ENCODE data around the gene ZBTB5.
A peak's percentile ranks its signal among the peaks of the same experiment; 100 is the strongest.
"Not testable (repeated sequence)": the region's sequence is repeated elsewhere in the genome, so short reads cannot be mapped to it uniquely, and the experiment has no call there.

ZBTB5 gene

DNA sequence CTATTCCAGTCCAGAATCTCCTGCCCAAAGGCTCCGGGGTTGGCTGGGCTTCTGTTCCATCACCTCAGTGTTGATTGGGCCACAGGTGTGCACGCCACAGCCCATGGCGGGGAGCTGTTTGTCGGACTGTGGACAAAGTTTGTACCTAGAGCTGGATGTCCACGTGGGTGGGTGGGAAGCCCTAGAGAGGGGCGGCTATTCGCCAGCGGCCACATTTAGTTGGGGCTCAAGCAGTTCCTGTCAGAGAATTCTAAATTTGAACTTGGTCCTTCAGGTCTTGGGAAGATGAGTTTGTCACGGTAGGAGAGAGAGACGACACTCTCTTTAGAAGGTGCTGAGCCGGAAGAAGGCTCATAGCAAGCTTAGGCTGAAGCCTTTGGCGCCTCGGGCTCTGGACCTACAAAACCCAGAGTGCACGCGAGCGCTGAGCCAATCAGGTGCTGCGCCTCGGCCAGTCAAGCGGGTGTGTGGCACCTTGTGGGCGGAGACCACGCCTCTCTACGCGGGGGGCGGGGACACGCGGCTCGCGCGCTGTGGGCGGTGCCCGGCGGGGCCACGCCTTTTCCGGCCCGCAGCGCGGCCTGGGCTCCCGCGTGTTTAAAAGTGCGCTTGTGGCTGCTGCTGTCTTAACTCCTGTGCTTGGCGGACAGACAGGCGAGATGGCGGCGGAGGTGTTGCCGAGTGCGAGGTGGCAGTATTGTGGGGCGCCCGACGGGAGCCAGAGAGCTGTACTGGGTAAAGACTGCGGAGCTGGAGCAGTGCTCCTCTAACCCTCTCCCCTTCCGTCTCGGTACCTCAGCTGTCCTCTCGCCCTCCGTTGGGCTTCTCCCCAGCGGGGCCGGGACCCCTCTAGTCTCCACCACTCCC is 20.4 kb upstream of the ZBTB5 start, which contains the start of gene POLR1E:
Gene POLR1E (plus strand): TSS at position 560 of the 867 bp plus-strand sequence. CDS start 100 bp downstream, at position 660.
- peak; percentile 97 for DNase-seq

DNA sequence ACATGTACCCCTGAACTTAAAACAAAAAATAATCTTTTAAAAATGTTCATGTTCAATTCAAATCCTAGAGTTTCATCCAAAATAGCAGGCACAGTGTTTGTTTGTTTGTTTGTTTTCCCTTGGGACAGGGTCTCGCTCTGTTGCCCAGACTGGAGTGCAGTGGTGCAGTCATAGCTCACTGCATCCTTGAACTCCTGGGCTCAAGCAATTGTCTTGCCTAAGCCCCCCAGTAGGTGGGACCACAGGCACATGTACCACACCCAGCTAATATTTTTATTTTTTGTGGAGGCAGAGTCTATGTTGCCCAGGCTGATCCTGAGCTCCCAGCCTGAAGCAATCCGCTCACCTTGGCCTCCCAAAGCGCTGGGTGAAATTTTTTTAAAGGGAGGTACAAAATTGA is 15.5 kb upstream of the ZBTB5 start:
- DNase-seq: no peak

DNA sequence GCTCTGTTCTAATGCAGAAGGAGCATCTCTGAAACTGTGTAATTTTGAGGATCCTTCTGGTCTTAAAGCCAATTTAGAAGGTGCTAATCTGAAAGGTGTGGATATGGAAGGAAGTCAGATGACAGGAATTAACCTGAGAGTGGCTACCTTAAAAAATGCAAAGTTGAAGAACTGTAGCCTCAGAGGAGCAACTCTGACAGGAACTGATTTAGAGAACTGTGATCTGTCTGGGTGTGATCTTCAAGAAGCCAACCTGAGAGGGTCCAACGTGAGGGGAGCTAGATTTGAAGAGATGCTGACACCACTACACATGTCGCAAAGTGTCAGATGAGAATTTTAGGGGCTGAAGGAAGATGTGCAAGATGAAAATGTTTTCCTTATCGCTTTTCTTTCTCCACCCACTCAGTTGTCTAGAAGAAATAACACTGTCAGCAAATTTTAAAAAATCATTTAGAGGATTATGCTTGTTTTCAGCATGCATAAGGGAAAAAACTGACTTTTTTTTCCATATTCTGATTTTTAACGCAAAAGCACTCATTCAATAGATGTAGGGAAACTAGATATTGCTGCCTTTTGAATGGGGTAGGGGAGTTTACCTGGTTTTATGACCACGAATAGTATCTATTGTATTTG is 12.9 kb upstream of the ZBTB5 start:
- not testable (repeated sequence) for DNase-seq

DNA sequence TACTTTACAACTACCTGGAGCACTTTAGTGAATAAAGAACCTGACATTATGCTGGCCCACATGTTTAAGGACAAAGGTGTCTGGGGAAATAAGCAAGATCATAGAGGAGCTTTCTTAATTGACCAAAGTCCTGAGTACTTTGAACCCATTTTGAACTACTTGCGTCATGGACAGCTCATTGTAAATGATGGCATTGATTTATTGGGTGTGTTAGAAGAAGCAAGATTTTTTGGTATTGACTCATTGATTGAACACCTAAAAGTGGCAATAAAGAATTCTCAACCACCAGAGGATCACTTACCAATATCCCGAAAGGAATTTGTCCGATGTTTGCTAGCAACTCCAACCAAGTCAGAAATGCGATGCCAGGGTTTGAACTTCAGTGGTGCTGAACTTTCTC is 12.2 kb upstream of the ZBTB5 start:
- not testable (repeated sequence) for DNase-seq

DNA sequence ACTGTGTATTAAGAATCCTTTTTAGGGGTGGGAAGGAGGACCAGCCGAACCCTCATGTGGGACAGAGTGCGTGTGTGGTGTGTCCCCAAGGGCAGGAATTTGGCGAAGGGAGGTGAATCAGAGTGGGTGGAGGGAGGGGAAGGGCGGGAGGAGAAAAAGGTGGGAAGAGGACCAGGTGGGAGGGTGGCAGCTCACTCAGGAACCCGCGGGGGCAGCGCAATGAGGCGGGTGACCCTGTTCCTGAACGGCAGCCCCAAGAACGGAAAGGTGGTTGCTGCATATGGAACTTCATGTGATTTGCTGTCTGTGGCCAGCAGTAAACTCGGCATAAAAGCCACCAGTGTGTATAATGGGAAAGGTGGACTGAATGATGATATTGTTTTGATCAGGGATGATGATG is 11.7 kb upstream of the ZBTB5 start:
- no peak for DNase-seq

DNA sequence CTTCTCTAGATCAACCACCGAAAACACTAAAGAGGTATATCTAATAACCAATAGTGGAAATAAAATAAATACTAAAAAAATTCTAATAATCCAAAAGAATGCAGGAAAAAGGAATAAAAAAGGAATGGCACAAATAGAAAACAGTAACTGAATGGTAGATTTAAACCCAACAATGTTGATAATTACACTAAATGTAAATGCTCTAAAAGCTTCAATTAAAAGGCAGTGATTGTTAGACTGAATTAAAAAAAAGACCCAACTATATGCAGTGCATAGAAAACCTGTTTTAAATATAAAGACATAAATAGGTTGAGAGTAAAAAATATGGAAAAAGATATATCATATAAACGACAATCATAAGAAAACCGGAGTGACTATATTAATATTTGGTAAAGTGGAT is 9.2 kb upstream of the ZBTB5 start:
- DNase-seq: no peak

DNA sequence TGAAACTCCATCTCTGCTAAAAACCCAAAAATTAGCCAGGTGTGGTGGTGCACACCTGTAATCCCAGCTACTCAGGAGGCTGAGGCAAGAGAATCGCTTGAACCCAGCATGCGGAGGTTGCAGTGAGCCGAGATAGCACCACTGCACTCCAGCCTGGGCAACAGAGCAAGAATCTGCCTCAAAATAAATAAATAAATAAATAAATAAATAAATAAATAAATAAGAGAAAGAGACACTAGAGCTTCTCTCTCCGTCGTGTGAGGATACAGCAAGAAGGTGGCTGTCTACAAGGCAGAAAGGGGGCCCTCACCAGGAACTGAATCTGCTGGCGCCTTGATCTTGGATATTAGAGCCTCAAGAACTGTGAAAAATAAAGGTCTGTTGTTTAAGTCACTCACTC is 8.7 kb upstream of the ZBTB5 start:
- DNase-seq: not testable (repeated sequence)

DNA sequence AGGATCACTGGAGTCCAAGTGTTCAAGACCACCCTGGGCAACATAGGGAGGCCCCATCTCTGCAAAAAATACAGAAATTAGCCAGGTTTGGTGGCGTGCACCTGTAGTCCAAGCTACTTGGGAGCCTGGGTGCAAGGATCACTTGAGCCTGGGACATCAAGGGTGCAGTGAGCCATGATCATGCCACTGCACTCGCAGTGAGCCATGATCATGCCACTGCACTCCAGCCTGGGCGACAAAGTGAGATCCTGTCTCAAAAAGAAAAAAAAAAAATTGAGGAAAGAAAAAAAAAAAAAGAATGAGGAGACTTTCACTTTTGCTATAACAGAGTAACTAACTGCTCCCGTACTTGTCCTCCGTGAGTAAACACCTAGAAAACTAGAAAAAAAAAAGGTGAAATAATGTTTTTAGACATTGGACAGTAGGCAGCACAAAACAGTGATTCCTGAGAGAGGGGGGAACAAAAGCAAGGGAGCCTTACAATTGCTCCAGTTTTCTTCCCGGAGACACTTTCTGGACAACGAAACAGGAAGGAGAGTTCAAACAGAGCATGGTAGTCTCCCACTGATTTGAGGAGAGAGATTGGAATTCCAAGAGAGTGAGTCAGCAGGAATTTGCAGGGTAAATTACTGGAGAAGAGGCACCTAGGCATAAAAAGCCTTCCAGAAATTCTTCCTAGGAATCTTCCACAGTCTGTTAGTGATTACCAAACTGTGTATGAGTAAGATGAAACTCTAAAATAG is 6.9 kb upstream of the ZBTB5 start:
- no peak for DNase-seq

DNA sequence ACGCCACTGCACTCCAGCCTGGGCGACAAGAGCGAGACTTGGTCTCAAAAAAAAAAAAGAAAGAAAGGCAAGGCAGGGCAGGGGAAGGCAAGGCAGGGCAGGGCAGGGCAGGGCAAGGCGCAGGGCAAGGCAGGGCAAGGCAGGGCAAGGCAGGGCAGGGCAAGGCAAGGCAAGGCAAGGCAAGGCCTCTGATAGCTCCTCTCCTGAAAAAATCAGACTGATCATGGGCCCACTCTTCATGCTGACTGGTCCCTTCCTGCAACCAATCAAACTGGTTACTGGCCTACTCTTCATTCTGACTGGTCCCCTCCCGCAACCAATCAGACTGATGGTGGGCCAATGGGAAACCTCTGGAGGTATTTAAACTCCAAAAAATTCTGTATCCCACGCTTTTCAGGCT is 3.4 kb upstream of the ZBTB5 start:
- DNase-seq: no peak

DNA sequence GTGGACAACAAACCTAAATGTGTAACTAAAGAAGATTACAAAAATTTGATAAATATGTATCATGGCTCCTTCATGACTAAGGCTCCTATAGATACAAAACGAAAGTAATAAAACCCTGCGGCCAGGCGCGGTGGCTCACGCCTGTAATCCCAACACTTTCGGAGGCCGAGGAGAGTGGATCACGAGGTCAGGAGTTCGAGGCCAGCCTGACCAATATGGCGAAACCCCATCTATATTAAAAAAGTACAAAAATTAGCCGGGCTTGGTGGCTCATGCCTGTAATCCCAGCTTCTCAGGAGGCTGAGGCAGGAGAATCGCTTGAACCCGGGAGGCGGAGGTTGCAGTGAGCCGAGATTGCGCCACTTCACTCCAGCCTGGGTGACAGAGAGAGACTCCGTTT is 2.3 kb upstream of the ZBTB5 start:
- not testable (repeated sequence) for DNase-seq

DNA sequence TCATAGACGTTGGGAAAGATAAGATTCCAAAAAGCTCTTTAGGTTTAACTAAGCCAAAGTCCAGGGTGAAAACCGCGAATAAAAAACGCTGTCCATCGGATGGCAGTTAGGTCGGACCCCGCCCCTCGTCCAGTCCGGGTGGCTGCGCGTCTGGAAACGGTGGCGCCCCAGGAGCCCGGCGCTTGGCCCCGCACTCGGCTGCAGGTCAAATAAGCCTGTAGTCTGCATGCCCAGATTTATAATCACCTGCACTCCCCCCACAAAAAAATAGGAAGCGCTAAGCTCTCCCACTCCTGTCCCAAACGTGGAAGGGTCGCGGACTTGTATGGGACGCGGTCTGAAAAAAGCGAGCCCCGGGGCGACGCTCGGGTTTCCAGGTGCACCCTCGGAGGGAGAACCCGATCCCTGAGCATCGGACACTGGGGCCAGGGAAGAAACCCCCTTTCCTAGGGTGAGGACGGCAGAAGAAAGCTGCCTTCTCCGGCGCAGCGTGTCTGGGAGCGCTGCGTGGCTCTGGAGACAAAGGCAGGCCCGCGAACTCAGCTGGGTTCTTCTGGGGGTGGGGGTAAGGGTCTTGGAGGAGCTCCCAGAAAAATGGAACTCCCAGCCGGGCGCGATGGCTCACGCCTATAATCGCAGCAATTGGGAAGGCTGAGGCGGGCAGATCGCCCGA is 923 bp upstream of the ZBTB5 start:
- peak; percentile 16 for DNase-seq

DNA sequence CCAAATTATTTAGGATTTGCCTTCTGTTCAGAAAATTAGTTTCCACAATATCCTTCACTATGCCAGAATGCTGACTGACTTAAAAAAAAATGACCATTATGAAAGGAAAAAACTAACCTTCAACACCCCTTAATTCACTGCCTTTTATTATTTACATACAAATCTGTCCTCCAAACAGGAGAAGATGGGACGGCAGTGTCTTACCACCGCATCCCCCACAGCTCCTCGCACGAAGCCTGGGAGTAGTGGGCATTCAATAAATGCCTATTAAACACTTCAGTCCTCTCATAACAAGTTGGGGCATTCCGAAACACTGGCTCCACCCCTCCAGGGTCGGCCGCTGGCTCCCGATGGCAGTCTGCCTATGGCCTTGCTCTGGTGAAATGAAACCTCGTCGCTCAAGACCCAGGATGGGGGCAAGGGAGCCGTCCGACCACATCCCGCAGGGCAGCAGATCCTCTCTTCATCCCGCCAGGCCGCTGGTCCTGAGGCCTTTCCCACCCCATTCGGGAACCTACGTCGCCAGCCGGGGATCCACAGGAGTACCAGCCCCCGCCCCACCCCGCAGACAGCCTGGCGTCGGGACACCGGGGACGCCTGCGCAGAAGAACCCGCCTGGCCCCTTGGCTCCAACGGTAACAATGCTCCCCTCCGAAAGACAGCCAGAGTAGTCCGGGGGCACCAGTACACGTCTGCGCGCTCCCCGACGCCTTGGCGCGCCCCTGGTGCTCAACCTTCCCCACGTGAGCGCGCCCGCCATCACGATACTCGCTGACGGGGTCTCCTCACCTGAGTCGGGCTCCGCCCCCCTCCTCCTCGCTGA is 613 bp downstream of the ZBTB5 start:
- DNase-seq: peak; percentile 77

DNA sequence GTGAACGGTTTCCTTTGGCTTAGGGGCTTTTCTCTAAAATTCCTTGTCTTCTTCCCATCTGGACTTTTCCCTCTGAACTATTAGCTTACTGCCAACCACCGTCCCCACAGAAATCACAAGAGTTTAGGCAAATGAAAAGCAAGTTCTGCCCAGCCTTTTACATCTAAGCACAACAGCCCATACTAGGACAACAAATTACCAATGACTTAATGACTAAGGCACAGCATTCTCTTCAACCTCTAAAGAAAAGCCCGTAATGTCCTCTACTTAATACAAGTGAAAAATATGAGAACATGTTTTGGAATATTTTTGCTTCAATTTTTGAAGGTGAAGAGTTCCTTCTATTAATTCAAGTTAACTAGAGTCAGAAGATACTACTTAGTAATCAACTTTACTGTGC is 1.2 kb downstream of the ZBTB5 start:
- no peak for DNase-seq

DNA sequence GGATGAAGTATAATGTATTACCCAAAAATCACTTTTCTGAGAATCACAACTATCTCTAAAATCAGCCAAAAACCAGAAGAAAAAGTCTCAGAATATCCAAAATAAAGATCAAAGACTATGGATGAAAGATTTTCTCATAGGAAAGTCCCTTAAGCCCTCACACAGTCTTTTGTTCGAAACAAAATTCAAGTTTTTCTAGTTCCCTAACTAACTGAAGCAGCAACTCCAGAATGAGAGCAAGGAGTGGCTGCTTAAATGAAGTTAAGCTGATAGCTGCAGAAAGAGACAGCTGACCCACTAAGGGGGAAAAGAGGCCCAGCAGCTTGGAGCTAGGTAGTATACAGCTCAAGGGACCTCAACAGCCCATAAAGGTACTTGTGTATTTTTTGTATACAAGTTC is 8.4 kb downstream of the ZBTB5 start:
- DNase-seq: no peak

DNA sequence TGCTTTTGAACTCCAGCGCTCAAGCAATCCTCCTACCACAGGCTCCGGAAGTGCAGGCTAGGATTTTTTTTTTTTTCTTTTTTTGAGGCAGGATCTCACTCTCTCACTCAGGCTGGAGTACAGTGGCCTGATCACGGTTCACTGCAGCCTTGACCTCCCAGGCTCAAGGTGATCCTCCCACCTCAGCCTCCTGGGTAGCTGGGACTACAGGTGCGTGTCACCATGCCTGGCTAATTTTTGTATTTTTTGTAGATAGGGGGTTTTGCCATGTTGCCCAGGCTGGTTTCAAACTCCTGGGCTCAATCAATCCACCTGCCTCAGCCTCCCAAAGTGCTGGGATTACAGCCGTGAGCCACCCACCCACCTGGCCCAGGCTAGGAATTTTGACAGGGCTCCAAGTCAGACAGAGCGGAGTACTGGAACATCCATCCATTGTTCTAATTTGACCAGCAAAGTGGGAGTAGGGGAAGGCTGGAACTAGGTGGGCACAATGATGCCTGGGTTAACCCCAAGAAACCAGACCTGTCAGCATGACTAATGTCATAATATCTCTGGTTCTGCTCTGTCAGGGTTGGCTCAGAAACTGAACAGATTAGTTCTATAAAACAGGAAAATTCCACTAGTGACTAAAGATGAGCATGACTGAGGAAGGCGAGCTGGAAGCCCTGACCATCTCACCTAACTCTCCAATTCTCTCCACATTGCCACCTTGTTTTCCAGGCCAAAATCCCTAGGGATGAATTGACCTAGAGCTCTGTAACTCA is 9.2 kb downstream of the ZBTB5 start:
- DNase-seq: no peak

DNA sequence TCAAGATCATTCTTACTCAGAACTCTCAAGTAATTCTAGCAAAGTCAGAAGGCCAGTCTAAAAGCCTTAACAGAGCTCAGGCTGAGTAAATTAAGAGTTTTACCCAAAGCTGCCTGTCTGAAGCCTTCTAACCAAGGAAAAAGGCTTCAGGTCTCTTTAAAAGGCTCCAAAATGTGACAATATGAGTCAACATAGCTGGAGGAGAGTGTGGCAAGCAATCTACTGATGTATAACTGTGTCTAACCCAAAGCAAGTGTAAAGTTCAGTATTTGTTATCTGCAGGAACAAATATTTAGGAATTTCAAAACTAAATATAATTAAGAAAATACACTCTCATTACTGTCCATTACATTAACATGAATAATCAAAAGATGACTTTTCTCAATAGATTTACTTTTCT is 11.0 kb downstream of the ZBTB5 start:
- no peak for DNase-seq

DNA sequence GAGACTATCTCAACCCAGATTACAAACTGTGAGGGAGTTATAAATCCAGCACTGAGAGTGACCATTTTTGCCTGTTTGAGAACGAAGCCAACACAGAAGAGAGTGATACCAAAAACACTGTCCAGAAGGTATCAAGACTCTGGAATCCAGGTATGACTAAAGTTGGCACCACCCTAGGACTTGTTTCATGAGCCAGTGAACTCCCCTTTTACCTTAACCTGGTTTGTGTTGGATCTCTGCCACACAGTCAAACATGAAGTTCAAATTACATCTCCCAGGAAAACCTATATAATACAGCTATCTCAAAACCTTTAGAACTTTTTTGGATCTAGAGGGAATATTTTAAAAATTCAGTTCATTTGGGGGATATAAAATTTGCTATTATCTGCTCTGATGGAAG is 11.4 kb downstream of the ZBTB5 start:
- no peak for DNase-seq

DNA sequence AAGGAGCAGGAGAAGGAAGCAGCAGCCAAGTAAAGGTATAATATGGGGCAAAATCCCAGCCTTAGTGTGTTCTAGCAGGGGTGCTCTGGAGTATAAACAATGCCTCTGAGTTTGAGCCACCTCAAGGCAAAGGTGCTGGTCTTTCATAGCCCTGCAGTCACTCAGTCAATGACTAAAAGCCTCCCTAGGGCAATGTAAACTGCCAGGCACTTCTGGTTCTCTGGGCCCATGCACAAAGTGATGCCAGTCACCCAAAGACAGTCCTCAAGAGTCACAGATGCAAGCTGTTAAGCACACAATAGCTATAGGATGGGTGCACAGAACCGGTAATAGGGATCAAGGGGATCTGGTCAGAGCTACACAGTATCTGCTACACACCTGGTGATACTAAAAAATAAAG is 12.6 kb downstream of the ZBTB5 start:
- DNase-seq: no peak

DNA sequence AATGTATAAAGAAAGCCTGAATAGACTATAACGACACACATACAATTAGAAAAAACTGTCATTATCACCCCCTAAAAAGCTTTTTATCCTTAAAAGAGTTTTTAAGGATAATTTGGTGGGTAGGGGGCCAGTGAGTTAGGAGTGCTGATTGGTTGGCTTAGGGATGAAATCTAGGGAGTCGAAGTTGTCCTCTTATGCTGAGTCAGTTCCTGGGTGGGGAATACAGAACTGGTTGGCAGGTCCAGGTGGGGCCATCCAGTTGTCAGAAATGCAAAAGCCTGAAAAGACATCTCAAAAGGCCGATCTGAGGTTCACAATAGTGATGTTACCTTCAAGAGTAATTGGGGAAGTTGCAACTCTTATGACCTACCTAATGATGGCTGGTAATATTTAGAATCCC is 13.6 kb downstream of the ZBTB5 start:
- no peak for DNase-seq

DNA sequence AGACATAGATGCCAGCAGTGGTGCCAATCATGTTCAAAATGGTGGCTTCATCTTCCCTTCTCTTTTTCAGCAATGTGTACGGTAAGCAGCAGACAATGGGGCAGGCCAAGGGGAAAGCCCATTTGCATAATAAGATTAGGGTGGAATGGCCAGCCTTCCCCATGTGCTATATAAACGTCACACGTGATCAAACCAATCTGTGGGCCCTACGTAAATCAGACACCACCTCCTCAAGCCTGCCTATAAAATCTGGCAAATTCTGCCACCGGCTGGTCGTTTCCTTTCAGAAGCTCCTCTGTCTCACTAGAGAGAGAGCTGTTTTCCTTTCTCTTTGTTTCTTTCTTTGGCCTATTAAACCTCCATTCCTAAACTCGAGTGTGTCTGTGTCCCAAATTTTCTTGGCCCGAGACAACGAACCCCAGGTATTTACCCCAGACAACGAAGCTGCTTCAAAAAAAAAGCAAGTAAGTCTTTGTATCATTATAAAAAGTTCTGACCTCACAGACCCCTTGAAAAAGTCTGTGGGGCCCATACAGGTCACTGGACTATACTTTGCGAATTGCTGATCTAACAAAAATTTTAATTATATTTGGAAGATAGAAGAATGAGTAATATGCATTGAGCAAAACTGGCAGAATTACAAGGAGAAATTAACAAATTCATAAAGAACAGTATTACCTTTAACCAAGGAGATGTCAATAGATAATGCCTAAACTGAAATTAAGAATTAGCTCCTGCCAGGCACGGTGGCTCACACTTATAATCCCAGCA is 15.2 kb downstream of the ZBTB5 start:
- no peak for DNase-seq

DNA sequence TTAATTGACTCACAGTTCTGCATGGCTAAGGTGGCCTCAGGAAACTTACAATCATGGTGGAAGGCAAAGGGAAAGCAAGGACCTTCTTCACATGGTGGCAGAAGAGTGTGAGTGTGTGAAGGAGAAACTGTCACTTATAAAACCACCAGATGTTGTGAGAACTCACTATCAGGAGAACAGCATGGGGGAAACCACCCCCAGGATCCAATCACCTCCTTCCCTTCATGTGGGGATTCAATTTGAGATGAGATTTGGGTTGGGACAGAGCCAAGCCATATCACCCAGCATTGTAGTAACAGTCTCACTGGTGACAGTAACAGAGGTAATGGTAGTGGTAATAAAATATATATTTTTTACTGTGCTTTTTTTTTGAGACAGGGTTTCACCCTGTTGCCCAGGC is 18.1 kb downstream of the ZBTB5 start:
- no peak for DNase-seq
